KMS-11 (cell line): Measurements from ENCODE around the gene KHK.

ENCODE experiments used
- H2AFZ ChIP-seq: fragments of 200-600 bp; sonication (generic); 2 replicates; pipeline ENCODE4 v1.6.1; 2016; ENCODE audit warnings: antibody characterized with exemption, mixed run types, low read depth
- H3K27ac ChIP-seq: fragments of 200-600 bp; sonication (generic); 2 replicates; pipeline ENCODE4 v1.6.1; 2016; ENCODE audit warnings: mild to moderate bottlenecking, mixed run types
- H3K27me3 ChIP-seq: fragments of 200-600 bp; sonication (generic); 2 replicates; pipeline ENCODE4 v1.6.1; 2017; ENCODE audit warnings: mild to moderate bottlenecking, low read depth, mixed run types, moderate library complexity; ENCODE audit not compliant: insufficient read depth
- H3K36me3 ChIP-seq: fragments of 200-600 bp; sonication (generic); 2 replicates; pipeline ENCODE4 v1.6.1; 2017; ENCODE audit warnings: mild to moderate bottlenecking, mixed run types; ENCODE audit not compliant: insufficient read depth
- H3K4me1 ChIP-seq: fragments of 200-600 bp; sonication (generic); 2 replicates; pipeline ENCODE4 v1.6.1; 2016; ENCODE audit warnings: mild to moderate bottlenecking, low read depth, mixed run types; ENCODE audit not compliant: poor library complexity, severe bottlenecking
- H3K4me2 ChIP-seq: fragments of 200-600 bp; sonication (generic); 2 replicates; pipeline ENCODE4 v1.7.0; 2016; ENCODE audit warnings: mild to moderate bottlenecking, mixed run types
- H3K4me3 ChIP-seq: fragments of 200-600 bp; sonication (generic); IDR thresholded peaks from 2 replicates; pipeline ENCODE4 v1.6.1; 2017; ENCODE audit warnings: low read depth, low read length, mixed read lengths; ENCODE audit not compliant: insufficient read depth
- H3K79me2 ChIP-seq: fragments of 200-600 bp; sonication (generic); 2 replicates; pipeline ENCODE4 v1.6.1; 2016; ENCODE audit warnings: low read depth, mixed run types; ENCODE audit not compliant: insufficient read depth
- H3K9ac ChIP-seq: fragments of 200-600 bp; sonication (generic); 2 replicates; pipeline ENCODE4 v1.6.1; 2016; ENCODE audit warnings: mild to moderate bottlenecking, mixed run types
- H4K20me1 ChIP-seq: fragments of 200-600 bp; sonication (generic); 2 replicates; pipeline ENCODE4 v1.6.1; 2016; ENCODE audit warnings: mild to moderate bottlenecking, mixed run types; ENCODE audit not compliant: insufficient read depth
- CTCF ChIP-seq: fragments of 200-600 bp; sonication (generic); conservative IDR thresholded peaks from 2 replicates; pipeline ENCODE4 v1.6.1; 2017; ENCODE audit warnings: low read depth, mild to moderate bottlenecking, antibody characterized with exemption, low read length, moderate library complexity, mixed read lengths

The KHK gene

GRCh38 chr2:27085062-27085672 is 1.4 kb upstream of the KHK start:
- peak overlapping the region; percentile 90 for H2AFZ ChIP-seq
- no peaks in the 10 kb centered on the region for H3K79me2 ChIP-seq
- H3K4me3 ChIP-seq = peak overlapping the region; percentile 82
- H3K36me3 ChIP-seq = no peaks in the 10 kb centered on the region
- H3K4me1 ChIP-seq = peaks cover 18% of the 10 kb centered on the region
- peak overlapping the region; percentile 76; the same call in 1 of the 2 replicates for H3K9ac ChIP-seq
- no peaks in the 10 kb centered on the region for H4K20me1 ChIP-seq
- H3K27ac ChIP-seq = no peak overlapping the region
- H3K27me3 ChIP-seq = no peaks in the 10 kb centered on the region
- peak overlapping the region; percentile 68 for H3K4me2 ChIP-seq
- TF ChIP-seq CTCF = no peak

- no peak overlapping the region for H3K27ac ChIP-seq
- H3K4me2 ChIP-seq = peak overlapping the region; percentile 68
- no peak for TF ChIP-seq CTCF
- peak overlapping the region; percentile 82 for H3K4me3 ChIP-seq
- no peaks in the 10 kb centered on the region for H3K36me3 ChIP-seq
- peak overlapping the region; percentile 76; the same call in 1 of the 2 replicates for H3K9ac ChIP-seq
- H4K20me1 ChIP-seq = no peaks in the 10 kb centered on the region
- peaks cover 18% of the 10 kb centered on the region for H3K4me1 ChIP-seq
- H3K79me2 ChIP-seq = no peaks in the 10 kb centered on the region
- H3K27me3 ChIP-seq = no peaks in the 10 kb centered on the region
- peak overlapping the region; percentile 90 for H2AFZ ChIP-seq
Measured at GRCh38 chr2:27085673-27086089, 891 bp upstream of the KHK start.

GRCh38 chr2:27086090-27086723 is 365 bp upstream of the KHK start:
- Histone ChIP-seq H3K79me2 (no peaks in the 10 kb centered on the region), H3K27me3 (no peaks in the 10 kb centered on the region), H4K20me1 (no peaks in the 10 kb centered on the region), H3K9ac (peak overlapping the region; percentile 76; the same call in 1 of the 2 replicates), H3K4me3 (peak overlapping the region; percentile 82), H3K4me1 (peaks cover 18% of the 10 kb centered on the region), H3K4me2 (peak overlapping the region; percentile 68), H3K36me3 (no peaks in the 10 kb centered on the region), H3K27ac (peak overlapping the region; percentile 43), H2AFZ (peak overlapping the region; percentile 90)
- peak; percentile 50 for TF ChIP-seq CTCF

GRCh38 chr2:27087823-27088410 is 1.3 kb downstream of the KHK start:
- H3K4me1 ChIP-seq = peaks cover 9% of the 10 kb centered on the region
- H3K4me3 ChIP-seq = no peak overlapping the region

More at GRCh38 chr2:27087823-27088410, 1.3 kb downstream of the KHK start:
- H4K20me1 ChIP-seq = no peaks in the 10 kb centered on the region
- H3K9ac ChIP-seq = peak overlapping the region; percentile 60; the same call in 1 of the 2 replicates
- H3K79me2 ChIP-seq = no peaks in the 10 kb centered on the region
- peak overlapping the region; percentile 75 for H3K4me2 ChIP-seq
- H3K36me3 ChIP-seq = no peaks in the 10 kb centered on the region
- no peak for TF ChIP-seq CTCF
- H3K27ac ChIP-seq = no peak overlapping the region; the same call in 1 of the 2 replicates
- no peaks in the 10 kb centered on the region for H3K27me3 ChIP-seq
- peak overlapping the region; percentile 83; the same call in 1 of the 2 replicates for H2AFZ ChIP-seq
